CD4-positive, CD25-positive, alpha-beta regulatory T cell (primary cell): ENCODE measurements around the gene RALGAPA1. TPM values are rescaled to one million over a fixed set of nuclear protein-coding genes. Genes with fewer than 3 reads are reported as not detected.
A peak's percentile ranks its signal among the peaks of the same experiment; 100 is the strongest.
"Not testable (repeated sequence)": the region's sequence is repeated elsewhere in the genome, so short reads cannot be mapped to it uniquely, and the experiment has no call there.

Experiments used
- ATAC-seq, 2 donors: fragments of 150-1000 bp; cut with Tn5 transposase; one replicate each; pipeline ENCODE4 v1.10.0; 2021; ENCODE audit warnings: low read depth in 2 of 2, moderate number of reproducible peaks in 2 of 2, moderate library complexity in 1 of 2
- DNase-seq, 3 donors: peaks; one replicate each; pipeline versions ENCODE4 v3.0.0 to v3.0.0-alpha.2; 2012 to 2022; ENCODE audit warnings: mixed read lengths in 1 of 3
- H3K27ac ChIP-seq: one replicate; pipeline ENCODE4 v1.7.0; 2013; ENCODE audit warnings: mild to moderate bottlenecking, low read length; ENCODE audit not compliant: insufficient read depth, poor library complexity, severe bottlenecking
- H3K27me3 ChIP-seq: one replicate; pipeline ENCODE4 v1.7.0; 2013; ENCODE audit warnings: low read length; ENCODE audit not compliant: control insufficient read depth, insufficient read depth
- H3K36me3 ChIP-seq: one replicate; pipeline ENCODE4 v1.7.0; 2013; ENCODE audit warnings: mild to moderate bottlenecking, low read length, moderate library complexity; ENCODE audit not compliant: control insufficient read depth, insufficient read depth
- H3K4me1 ChIP-seq: 2 replicates; pipeline ENCODE4 v1.7.0; 2013; ENCODE audit warnings: mild to moderate bottlenecking, low read length; ENCODE audit not compliant: insufficient read depth, control insufficient read depth, poor library complexity, severe bottlenecking
- H3K4me3 ChIP-seq: one replicate; pipeline ENCODE4 v1.7.0; 2013; ENCODE audit warnings: low read depth, mild to moderate bottlenecking, low read length, moderate library complexity
- H3K9me3 ChIP-seq, 2 experiments: 1 replicate in 1 of 2; 2 replicates in 1 of 2; pipeline ENCODE4 v1.7.0; 2013; ENCODE audit warnings: low read length in 2 of 2, mild to moderate bottlenecking in 1 of 2, moderate library complexity in 1 of 2; ENCODE audit not compliant: control insufficient read depth in 2 of 2
- H3K27ac Mint-ChIP-seq, 3 donors: one replicate each; pipeline ENCODE4 v1.8.0; 2020 to 2022; ENCODE audit warnings: mild to moderate bottlenecking in 3 of 3, mixed read lengths in 3 of 3, moderate library complexity in 2 of 3
- H3K27me3 Mint-ChIP-seq: one replicate; pipeline ENCODE4 v1.8.0; 2022; ENCODE audit warnings: mild to moderate bottlenecking, mixed read lengths
- H3K36me3 Mint-ChIP-seq: one replicate; pipeline ENCODE4 v1.8.0; 2020; ENCODE audit warnings: mixed read lengths
- H3K4me1 Mint-ChIP-seq, 4 donors: one replicate each; pipeline ENCODE4 v1.8.0; 2020 to 2022; ENCODE audit warnings: mixed read lengths in 4 of 4, mild to moderate bottlenecking in 1 of 4
- H3K4me3 Mint-ChIP-seq, 4 donors: one replicate each; pipeline ENCODE4 v1.8.0; 2020 to 2022; ENCODE audit warnings: mild to moderate bottlenecking in 4 of 4, mixed read lengths in 4 of 4, moderate library complexity in 3 of 4
- H3K9me3 Mint-ChIP-seq, 7 donors: one replicate each; pipeline ENCODE4 v1.8.0; 2020 to 2022; ENCODE audit warnings: mixed read lengths in 7 of 7, mild to moderate bottlenecking in 3 of 7, moderate library complexity in 2 of 7
- polyA plus RNA-seq, 4 donors: library from polyadenylated mRNA; unstranded; fragments of 300-500 nt; fragmentation: Illumina TruSeq; gene quantifications; one replicate each; pipeline ENCODE4 v1.2.3, GENCODE V29; 2021
- total RNA-seq: library from RNA; stranded (reverse); gene quantifications from one replicate; pipeline ENCODE4 v1.2.3, GENCODE V29; 2022

Gene RALGAPA1
- total and polyA plus RNA-seq, 5 donors from 2014 or later, result 14.0 to 93.6 (median 20.3) TPM

DNA sequence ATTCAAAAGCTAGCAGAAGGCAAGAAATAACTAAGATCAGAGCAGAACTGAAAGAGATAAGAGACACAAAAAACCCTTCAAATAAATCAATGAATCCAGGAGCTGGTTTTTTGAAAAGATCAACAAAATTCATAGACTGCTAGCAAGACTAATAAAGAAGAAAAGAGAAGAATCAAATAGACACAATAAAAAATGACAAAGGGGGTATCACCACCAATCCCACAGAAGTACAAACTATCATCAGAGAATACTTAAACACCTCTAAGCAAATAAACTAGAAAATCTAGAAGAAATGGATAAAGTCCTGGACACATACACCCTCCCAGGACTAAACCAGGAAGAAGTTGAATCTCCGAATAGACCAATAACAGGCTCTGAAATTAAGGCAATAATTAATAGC, 189.6 kb downstream of the RALGAPA1 start:
- not testable (repeated sequence) for H3K27ac ChIP-seq, H3K4me3 ChIP-seq, H3K4me3 Mint-ChIP-seq, H3K27ac Mint-ChIP-seq, ATAC-seq, H3K27me3 Mint-ChIP-seq, DNase-seq, H3K4me1 ChIP-seq, H3K27me3 ChIP-seq, H3K9me3 ChIP-seq, H3K36me3 ChIP-seq
- peaks cover 0 to 21% (median 13%) of the 10 kb centered on the region in 4 donors for H3K4me1 Mint-ChIP-seq
- peaks cover 0 to 18% (median 4%) of the 10 kb centered on the region in 7 donors for H3K9me3 Mint-ChIP-seq
- peaks cover 64% of the 10 kb centered on the region for H3K36me3 Mint-ChIP-seq

DNA sequence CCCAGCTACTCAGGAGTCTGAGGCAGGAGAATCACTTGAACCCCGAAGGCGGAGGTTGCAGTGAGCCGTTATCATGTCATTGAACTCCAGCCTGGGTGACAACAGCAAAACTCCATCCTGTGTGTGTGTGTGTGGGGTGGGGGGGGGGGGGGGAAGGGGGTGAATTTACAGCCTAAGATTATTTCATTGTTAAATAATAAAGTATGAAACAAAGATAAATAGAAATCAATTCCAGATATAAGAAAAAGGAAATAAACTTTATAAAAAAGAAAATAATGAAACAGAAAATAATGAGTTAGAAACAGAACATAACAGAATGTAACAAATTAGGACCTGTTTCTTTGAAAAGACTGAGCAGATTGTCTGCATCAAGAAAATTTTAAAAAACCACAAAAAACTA, 191.6 kb downstream of the RALGAPA1 start:
- H3K27ac Mint-ChIP-seq, result no peak overlapping the region
- H3K4me1 Mint-ChIP-seq, result peaks cover 0 to 26% (median 11%) of the 10 kb centered on the region in 4 donors

DNA sequence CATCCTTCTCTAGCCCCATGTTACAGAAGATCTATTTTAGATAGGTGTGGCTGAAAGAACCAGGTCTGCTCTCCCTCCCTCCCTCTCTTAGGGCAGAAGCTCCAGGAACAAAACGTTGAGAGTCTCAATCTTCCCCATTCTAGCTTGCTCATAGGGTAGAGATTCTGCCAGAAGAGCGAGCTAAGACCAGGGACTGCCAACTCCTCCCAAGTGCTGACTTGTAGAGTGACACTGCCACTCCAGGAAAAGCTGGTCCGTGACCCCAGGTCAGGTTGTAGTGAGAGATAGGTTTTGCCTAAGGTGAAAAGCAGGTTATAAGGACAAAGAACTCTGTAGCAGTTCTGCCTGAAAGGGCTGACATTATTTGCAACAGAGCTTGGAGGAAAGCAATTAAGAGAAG, 201.7 kb downstream of the RALGAPA1 start:
- DNase-seq (no peak), ATAC-seq (no peak)
- H3K4me3 ChIP-seq, result no peak overlapping the region
- H3K27me3 ChIP-seq, result no peaks in the 10 kb centered on the region
- peaks cover 60% of the 10 kb centered on the region for H3K36me3 Mint-ChIP-seq
- H3K27me3 Mint-ChIP-seq, result no peaks in the 10 kb centered on the region
- no peaks in the 10 kb centered on the region for H3K4me1 ChIP-seq
- peaks cover 0 to 5% (median 0%) of the 10 kb centered on the region in 7 donors for H3K9me3 Mint-ChIP-seq
- peaks cover 38% of the 10 kb centered on the region for H3K36me3 ChIP-seq
- H3K27ac Mint-ChIP-seq, result peak overlapping the region in 1 of 3 donors; percentile 36
- H3K4me1 Mint-ChIP-seq, result peaks cover 0 to 6% (median 2%) of the 10 kb centered on the region in 4 donors
- H3K4me3 Mint-ChIP-seq, result no peak overlapping the region
- H3K27ac ChIP-seq, result no peak overlapping the region
- no peaks in the 10 kb centered on the region for H3K9me3 ChIP-seq

More for the DNA sequence above, 191.6 kb downstream of the RALGAPA1 start:
- no peak for DNase-seq
- no peaks in the 10 kb centered on the region for H3K4me1 ChIP-seq
- no peak for ATAC-seq
- H3K9me3 ChIP-seq, result no peaks in the 10 kb centered on the region
- Mint-ChIP-seq H3K36me3 (peaks cover 60% of the 10 kb centered on the region), H3K9me3 (peaks cover 0 to 18% (median 5%) of the 10 kb centered on the region in 7 donors), H3K27me3 (no peaks in the 10 kb centered on the region), H3K4me3 (no peak overlapping the region)
- H3K36me3 ChIP-seq, result peaks cover 13% of the 10 kb centered on the region
- no peak overlapping the region for H3K4me3 ChIP-seq
- H3K27me3 ChIP-seq, result no peaks in the 10 kb centered on the region
- no peak overlapping the region for H3K27ac ChIP-seq

DNA sequence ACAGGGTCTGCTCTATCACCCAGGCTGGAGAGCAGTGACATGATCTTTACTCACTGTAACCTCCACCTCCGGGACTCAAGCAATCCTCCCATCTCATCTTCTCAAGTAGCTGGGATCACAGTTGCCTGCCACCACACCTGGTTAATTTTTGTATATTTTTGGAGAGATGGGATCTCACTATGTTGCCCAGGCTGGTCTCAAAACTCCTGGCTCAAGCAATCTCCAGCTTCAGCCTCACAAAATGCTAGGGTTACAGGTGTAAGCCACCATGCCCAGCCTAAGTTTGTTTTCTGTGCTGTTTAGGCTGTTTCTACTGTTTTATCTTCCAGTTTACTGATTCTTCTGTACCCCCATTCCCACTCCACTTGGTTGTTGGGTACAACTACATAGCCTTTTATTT, 208.8 kb downstream of the RALGAPA1 start:
- H3K9me3 Mint-ChIP-seq, result peaks cover 0 to 5% (median 2%) of the 10 kb centered on the region in 7 donors
- Histone ChIP-seq H3K36me3 (peaks cover 34% of the 10 kb centered on the region), H3K4me1 (no peaks in the 10 kb centered on the region), H3K27me3 (no peaks in the 10 kb centered on the region), H3K4me3 (no peak overlapping the region), H3K9me3 (no peaks in the 10 kb centered on the region), H3K27ac (no peak overlapping the region)
- peaks cover 59% of the 10 kb centered on the region for H3K36me3 Mint-ChIP-seq
- ATAC-seq, result no peak
- no peaks in the 10 kb centered on the region for H3K27me3 Mint-ChIP-seq
- no peak overlapping the region for H3K27ac Mint-ChIP-seq
- peaks cover 0 to 9% (median 0%) of the 10 kb centered on the region in 4 donors for H3K4me1 Mint-ChIP-seq
- DNase-seq, result no peak
- no peak overlapping the region for H3K4me3 Mint-ChIP-seq

DNA sequence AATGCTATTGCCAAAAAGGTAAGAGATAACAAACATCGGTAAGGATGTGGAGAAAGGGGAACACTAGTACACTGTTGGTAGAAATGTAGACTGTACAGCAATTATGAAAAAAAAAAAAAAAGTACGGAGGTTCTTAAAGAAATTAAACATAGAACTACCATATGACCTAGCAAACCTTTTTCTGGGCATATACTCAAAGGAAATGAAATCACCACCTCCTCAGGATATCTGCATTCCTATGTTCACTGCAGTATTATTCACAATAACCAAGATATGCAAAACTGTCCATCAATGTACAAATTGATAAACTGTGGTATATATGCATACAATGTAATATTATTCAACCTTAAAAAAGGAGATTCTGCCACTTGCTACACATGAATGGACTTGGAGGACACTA, 214.5 kb downstream of the RALGAPA1 start:
- Mint-ChIP-seq H3K27ac (no peak overlapping the region), H3K4me3 (no peak overlapping the region), H3K36me3 (peaks cover 68% of the 10 kb centered on the region), H3K4me1 (peaks cover 0 to 14% (median 0%) of the 10 kb centered on the region in 4 donors), H3K27me3 (no peaks in the 10 kb centered on the region), H3K9me3 (peaks cover 0 to 6% (median 0%) of the 10 kb centered on the region in 7 donors)
- no peak for ATAC-seq
- Histone ChIP-seq H3K4me3 (no peak overlapping the region), H3K27me3 (no peaks in the 10 kb centered on the region), H3K27ac (no peak overlapping the region), H3K36me3 (peaks cover 34% of the 10 kb centered on the region), H3K9me3 (no peaks in the 10 kb centered on the region), H3K4me1 (no peaks in the 10 kb centered on the region)
- DNase-seq, result no peak

DNA sequence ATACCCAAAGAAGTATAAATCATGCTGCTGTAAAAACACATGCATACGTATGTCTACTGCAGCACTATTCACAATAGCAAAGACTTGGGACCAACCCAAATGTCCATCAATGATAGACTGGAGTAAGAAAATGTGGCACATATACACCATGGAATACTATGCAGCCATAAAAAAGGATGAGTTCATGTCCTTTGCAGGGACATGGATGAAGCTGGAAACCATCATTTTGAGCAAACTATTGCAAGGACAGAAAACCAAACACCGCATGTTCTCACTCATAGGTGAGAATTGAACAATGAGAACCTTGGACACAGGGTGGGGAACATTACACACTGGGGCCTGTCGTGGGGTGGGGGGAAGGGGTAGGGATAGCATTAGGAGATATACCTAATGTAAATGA, 221.7 kb downstream of the RALGAPA1 start:
- not testable (repeated sequence) for ATAC-seq, H3K4me3 Mint-ChIP-seq, H3K4me1 ChIP-seq, H3K27ac ChIP-seq, DNase-seq, H3K9me3 Mint-ChIP-seq, H3K27ac Mint-ChIP-seq, H3K9me3 ChIP-seq, H3K27me3 ChIP-seq, H3K27me3 Mint-ChIP-seq, H3K4me3 ChIP-seq
- Mint-ChIP-seq H3K36me3 (peaks cover 81% of the 10 kb centered on the region), H3K4me1 (peaks cover 4 to 11% (median 8%) of the 10 kb centered on the region in 4 donors)
- peaks cover 34% of the 10 kb centered on the region for H3K36me3 ChIP-seq

DNA sequence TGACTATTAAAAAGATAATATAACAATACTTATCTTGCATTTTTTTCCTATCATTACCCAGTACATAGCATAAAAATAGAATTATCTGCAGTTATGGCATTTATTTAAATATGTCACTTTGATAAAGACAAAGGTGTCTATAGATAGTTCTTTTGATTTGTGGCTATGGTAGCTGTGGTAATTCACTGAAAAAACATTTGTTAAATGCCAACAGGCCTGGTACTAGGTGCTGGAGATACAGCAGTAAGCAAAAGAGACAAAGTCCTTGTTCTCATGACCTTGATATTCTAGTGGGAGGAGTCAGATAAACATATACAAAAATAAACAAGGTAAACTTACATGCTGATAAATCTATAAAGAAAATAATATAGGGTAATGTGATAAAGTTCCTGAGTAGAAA, 230.5 kb downstream of the RALGAPA1 start:
- H3K9me3 ChIP-seq, result no peaks in the 10 kb centered on the region
- peaks cover 3% of the 10 kb centered on the region for H3K36me3 ChIP-seq
- H3K4me3 ChIP-seq, result no peak overlapping the region
- H3K27ac ChIP-seq, result no peak overlapping the region
- no peak overlapping the region for H3K4me3 Mint-ChIP-seq
- H3K36me3 Mint-ChIP-seq, result peaks cover 31% of the 10 kb centered on the region
- H3K27ac Mint-ChIP-seq, result no peak overlapping the region
- ATAC-seq, result no peak
- no peak for DNase-seq
- H3K27me3 ChIP-seq, result no peaks in the 10 kb centered on the region
- peaks cover 0 to 2% (median 0%) of the 10 kb centered on the region in 7 donors for H3K9me3 Mint-ChIP-seq
- H3K27me3 Mint-ChIP-seq, result no peaks in the 10 kb centered on the region
- H3K4me1 Mint-ChIP-seq, result peaks cover 4 to 16% (median 10%) of the 10 kb centered on the region in 4 donors
- H3K4me1 ChIP-seq, result no peaks in the 10 kb centered on the region

DNA sequence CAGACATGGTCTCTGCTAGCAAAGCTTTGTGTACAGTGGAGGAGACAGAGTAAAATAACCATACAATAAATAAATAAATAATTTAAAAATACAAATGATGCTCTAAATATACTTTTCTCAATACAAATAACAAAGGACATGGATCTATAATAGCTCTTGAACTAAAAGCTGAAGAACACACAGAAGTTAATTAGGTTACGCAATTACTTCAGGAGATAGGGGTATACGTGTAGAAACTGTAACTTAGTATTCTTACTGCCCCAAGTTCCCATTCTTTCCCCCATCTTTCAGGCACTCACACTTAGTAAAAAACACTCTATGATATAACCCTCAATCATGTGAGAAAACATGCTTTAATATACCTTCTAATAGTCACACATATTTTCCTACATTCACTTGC, 231.0 kb downstream of the RALGAPA1 start:
- Mint-ChIP-seq H3K27ac (no peak overlapping the region), H3K27me3 (no peaks in the 10 kb centered on the region), H3K36me3 (peaks cover 26% of the 10 kb centered on the region), H3K4me1 (peaks cover 2 to 12% (median 8%) of the 10 kb centered on the region in 4 donors), H3K9me3 (peaks cover 0 to 2% (median 0%) of the 10 kb centered on the region in 7 donors), H3K4me3 (no peak overlapping the region)
- Histone ChIP-seq H3K27ac (no peak overlapping the region), H3K4me1 (no peaks in the 10 kb centered on the region), H3K9me3 (no peaks in the 10 kb centered on the region), H3K4me3 (no peak overlapping the region), H3K27me3 (no peaks in the 10 kb centered on the region), H3K36me3 (peaks cover 3% of the 10 kb centered on the region)
- DNase-seq, result no peak
- no peak for ATAC-seq
